ENCODE data around the gene APBA1. TPM values are rescaled to one million over a fixed set of nuclear protein-coding genes. Genes with fewer than 3 reads are reported as not detected.

APBA1 gene
- total RNA-seq, 2 donors from 2014 or later: 6.8 to 9.5 TPM

- DNase-seq (ENCODE audit: low spot score) (no peak), ATAC-seq (ENCODE audit: insufficient number of reproducible peaks, low FRiP score, low read depth) (no peak)
- no peaks in the 10 kb centered on the region for H3K4me1 ChIP-seq (ENCODE audit: control insufficient read depth in 1 of 2, low read depth in 2 of 2)
- H3K27ac ChIP-seq: no peak overlapping the region
- H3K4me3 ChIP-seq: no peak overlapping the region
- no peak for TF ChIP-seq CTCF (IDR thresholded peaks at IDR 0.05)
- H3K36me3 ChIP-seq: no peaks in the 10 kb centered on the region
- no peaks in the 10 kb centered on the region for H3K9me3 ChIP-seq
- H3K27me3 ChIP-seq (replicated peaks; ENCODE audit: insufficient read depth): no peaks in the 10 kb centered on the region
Measured at GRCh38 chr9:69432623-69433022, 239.5 kb downstream of the APBA1 start.

- H3K27ac ChIP-seq: no peak overlapping the region
- H3K36me3 ChIP-seq: no peaks in the 10 kb centered on the region
- no peaks in the 10 kb centered on the region for H3K9me3 ChIP-seq
- DNase-seq (ENCODE audit: low spot score) (no peak), ATAC-seq (ENCODE audit: insufficient number of reproducible peaks, low FRiP score, low read depth) (no peak)
- no peak for TF ChIP-seq CTCF (IDR thresholded peaks at IDR 0.05)
- H3K4me1 ChIP-seq (ENCODE audit: control insufficient read depth in 1 of 2, low read depth in 2 of 2): no peaks in the 10 kb centered on the region
- H3K27me3 ChIP-seq (replicated peaks; ENCODE audit: insufficient read depth): no peaks in the 10 kb centered on the region
- no peak overlapping the region for H3K4me3 ChIP-seq
Measured at GRCh38 chr9:69431777-69432176, 240.4 kb downstream of the APBA1 start.

- Histone ChIP-seq H3K36me3 (no peaks in the 10 kb centered on the region), H3K9me3 (no peaks in the 10 kb centered on the region), H3K4me3 (no peak overlapping the region), H3K27me3 (replicated peaks; ENCODE audit: insufficient read depth) (no peaks in the 10 kb centered on the region), H3K27ac (no peak overlapping the region), H3K4me1 (ENCODE audit: control insufficient read depth in 1 of 2, low read depth in 2 of 2) (no peaks in the 10 kb centered on the region)
- ATAC-seq (ENCODE audit: insufficient number of reproducible peaks, low FRiP score, low read depth) (no peak), DNase-seq (ENCODE audit: low spot score) (no peak)
- TF ChIP-seq CTCF (IDR thresholded peaks at IDR 0.05): no peak
Measured at GRCh38 chr9:69431203-69431602, 241.0 kb downstream of the APBA1 start.

GRCh38 chr9:69430206-69430605, 242.0 kb downstream of the APBA1 start:
- no peak for DNase-seq (ENCODE audit: low spot score)
- ATAC-seq (ENCODE audit: insufficient number of reproducible peaks, low FRiP score, low read depth): no peak
- Histone ChIP-seq H3K36me3 (no peaks in the 10 kb centered on the region), H3K27me3 (replicated peaks; ENCODE audit: insufficient read depth) (no peaks in the 10 kb centered on the region), H3K9me3 (no peaks in the 10 kb centered on the region), H3K27ac (no peak overlapping the region), H3K4me3 (no peak overlapping the region), H3K4me1 (ENCODE audit: control insufficient read depth in 1 of 2, low read depth in 2 of 2) (no peaks in the 10 kb centered on the region)
- no peak for TF ChIP-seq CTCF (IDR thresholded peaks at IDR 0.05)

GRCh38 chr9:69429281-69429680, 242.9 kb downstream of the APBA1 start:
- Histone ChIP-seq H3K27ac (no peak overlapping the region), H3K36me3 (no peaks in the 10 kb centered on the region), H3K9me3 (no peaks in the 10 kb centered on the region), H3K27me3 (replicated peaks; ENCODE audit: insufficient read depth) (no peaks in the 10 kb centered on the region), H3K4me3 (no peak overlapping the region), H3K4me1 (ENCODE audit: control insufficient read depth in 1 of 2, low read depth in 2 of 2) (no peaks in the 10 kb centered on the region)
- no peak for TF ChIP-seq CTCF (IDR thresholded peaks at IDR 0.05)
- ATAC-seq (ENCODE audit: insufficient number of reproducible peaks, low FRiP score, low read depth) (no peak), DNase-seq (ENCODE audit: low spot score) (no peak)
